ENCODE results near the gene LCNL1. TPM values are rescaled to one million over a fixed set of nuclear protein-coding genes. Genes with fewer than 3 reads are reported as not detected.

The LCNL1 gene
- total RNA-seq, 1 donor from 2014 or later, result not detected

DNA sequence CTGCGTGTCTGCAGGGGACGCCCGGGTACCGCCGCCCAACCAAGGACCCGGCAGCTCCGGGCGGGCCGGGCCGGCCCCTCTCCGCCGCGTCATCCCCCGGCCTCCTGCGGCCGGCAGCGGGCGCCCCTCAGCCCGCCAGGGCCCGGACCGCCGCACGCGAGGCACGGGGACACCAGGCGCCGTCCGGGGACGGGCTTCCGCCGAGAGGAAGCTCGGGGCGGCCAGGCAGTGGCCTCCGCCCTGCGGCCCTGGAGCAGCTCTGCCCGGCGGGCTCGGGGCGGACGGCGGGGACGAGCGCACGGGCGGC is 38.6 kb upstream of the LCNL1 start:
- peak overlapping the region; percentile 91 for H3K4me3 ChIP-seq (ENCODE audit: low read depth, low read length)
- TF ChIP-seq, protein P1, sequence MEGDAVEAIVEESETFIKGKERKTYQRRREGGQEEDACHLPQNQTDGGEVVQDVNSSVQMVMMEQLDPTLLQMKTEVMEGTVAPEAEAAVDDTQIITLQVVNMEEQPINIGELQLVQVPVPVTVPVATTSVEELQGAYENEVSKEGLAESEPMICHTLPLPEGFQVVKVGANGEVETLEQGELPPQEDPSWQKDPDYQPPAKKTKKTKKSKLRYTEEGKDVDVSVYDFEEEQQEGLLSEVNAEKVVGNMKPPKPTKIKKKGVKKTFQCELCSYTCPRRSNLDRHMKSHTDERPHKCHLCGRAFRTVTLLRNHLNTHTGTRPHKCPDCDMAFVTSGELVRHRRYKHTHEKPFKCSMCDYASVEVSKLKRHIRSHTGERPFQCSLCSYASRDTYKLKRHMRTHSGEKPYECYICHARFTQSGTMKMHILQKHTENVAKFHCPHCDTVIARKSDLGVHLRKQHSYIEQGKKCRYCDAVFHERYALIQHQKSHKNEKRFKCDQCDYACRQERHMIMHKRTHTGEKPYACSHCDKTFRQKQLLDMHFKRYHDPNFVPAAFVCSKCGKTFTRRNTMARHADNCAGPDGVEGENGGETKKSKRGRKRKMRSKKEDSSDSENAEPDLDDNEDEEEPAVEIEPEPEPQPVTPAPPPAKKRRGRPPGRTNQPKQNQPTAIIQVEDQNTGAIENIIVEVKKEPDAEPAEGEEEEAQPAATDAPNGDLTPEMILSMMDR (conservative IDR thresholded peaks at IDR 0.05; ENCODE audit: low read depth, low read length), result no peak
- DNase-seq (ENCODE audit: low read depth), result no peak

DNA sequence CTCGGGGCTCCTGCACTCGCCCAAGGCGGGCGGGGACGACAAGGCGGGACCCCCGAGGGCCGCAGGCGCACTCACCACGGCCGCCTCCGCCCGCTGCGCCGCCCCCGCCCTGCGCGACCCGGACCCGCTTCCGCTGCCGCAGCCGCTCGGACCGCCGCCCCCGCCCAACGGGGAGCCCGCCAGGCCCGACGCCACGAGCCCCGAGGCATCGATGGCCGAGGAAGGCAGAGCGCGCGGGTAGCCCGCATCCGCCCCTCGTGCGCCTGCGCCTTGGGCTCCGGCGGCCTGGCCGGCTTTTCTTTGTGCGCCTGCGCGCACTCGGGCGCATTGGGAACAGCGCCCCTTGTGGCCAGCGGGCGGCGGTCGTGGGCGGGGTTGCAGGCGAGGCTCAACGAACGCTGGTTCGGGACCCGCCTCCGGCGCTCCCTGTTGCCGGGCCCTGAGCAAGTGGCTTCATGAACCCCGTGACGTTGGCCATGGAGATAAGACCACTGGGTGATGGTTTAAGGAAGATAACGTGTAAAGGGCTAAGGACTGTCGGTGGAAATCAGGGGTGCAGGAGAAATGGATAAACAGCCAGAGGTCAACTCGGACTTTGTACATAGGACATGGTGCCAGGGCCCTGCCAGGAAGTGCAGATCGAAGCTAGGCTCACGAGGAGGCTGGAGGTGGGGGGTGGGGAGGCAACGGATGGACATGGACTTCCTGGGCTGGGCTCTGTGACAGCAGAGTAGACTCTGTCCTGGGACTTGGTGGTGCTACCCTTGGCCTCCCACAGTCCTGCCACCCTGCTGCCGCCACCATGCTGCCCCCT is 38.1 kb upstream of the LCNL1 start, which contains the start of the genes C8G and FBXW5:
Gene C8G (plus strand): TSS at position 725 of the 814 bp plus-strand sequence. CDS start 78 bp downstream, at position 803.
Gene FBXW5 (minus strand): TSS at position 220 of the 814 bp plus-strand sequence. CDS start 655 bp downstream, outside the sequence.
- TF ChIP-seq, protein P1 (conservative IDR thresholded peaks at IDR 0.05; ENCODE audit: low read depth, low read length), result peak; percentile 82
- H3K4me3 ChIP-seq (ENCODE audit: low read depth, low read length), result peak within 1 kb of the TSS; percentile 91
- DNase-seq (ENCODE audit: low read depth), result no peak

DNA sequence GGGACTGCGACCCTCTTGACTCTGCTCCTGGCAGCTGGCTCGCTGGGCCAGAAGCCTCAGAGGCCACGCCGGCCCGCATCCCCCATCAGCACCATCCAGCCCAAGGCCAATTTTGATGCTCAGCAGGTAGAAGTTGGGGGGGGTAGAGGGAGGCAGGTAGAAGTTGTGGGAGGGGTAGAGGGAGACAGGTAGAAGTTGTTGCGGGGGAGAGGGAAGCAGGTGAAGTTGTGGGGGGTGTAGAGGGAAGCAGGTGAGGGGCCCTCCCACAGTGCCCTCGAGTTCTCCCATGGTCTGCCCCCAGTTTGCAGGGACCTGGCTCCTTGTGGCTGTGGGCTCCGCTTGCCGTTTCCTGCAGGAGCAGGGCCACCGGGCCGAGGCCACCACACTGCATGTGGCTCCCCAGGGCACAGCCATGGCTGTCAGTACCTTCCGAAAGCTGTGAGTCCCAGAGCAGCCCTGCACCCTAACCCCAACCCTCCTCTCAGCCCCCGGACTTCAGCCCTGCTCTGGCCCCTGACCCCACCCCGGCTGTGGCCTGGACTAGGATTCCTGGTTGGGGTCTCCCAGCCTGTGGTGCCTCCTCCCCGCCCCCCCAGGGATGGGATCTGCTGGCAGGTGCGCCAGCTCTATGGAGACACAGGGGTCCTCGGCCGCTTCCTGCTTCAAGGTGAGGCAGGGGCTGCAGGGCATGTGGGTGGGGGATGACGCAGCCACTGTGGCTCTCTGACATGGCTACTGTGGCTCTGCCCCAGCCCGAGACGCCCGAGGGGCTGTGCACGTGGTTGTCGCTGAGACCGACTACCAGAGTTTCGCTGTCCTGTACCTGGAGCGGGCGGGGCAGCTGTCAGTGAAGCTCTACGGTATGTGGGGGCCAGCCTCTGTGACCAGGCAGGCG is 37.2 kb upstream of the LCNL1 start:
- DNase-seq (ENCODE audit: low read depth), result no peak
- TF ChIP-seq, protein P1 (conservative IDR thresholded peaks at IDR 0.05; ENCODE audit: low read depth, low read length), result no peak
- H3K4me3 ChIP-seq (ENCODE audit: low read depth, low read length), result no peak overlapping the region

DNA sequence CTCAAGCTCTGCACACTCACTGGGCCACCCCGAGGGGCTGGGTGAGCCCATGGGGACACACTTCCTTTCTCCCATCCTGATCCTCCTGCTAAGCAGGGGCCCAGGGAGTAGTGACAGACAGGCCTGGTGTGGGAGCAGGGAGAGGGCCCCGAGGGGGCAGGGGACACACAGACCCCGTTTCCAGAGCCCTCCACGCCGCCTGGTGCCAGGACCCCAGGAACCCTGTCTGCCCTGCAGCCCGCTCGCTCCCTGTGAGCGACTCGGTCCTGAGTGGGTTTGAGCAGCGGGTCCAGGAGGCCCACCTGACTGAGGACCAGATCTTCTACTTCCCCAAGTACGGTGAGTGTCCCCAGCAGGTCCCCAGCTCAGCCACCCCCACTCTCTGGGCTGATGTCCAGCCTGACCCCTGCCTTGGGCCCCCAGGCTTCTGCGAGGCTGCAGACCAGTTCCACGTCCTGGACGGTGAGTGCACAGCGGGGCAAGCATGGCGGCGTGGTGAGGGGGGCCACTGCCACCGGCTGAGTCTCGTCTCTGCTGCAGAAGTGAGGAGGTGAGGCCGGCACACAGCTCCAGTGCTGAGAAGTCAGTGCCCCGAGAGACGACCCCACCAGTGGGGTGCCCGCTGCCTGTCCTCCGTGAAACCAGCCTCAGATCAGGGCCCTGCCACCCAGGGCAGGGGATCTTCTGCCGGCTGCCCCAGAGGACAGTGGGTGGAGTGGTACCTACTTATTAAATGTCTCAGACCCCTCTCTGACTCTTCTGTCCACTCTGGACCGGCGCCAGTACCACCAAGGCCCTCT is 36.4 kb upstream of the LCNL1 start:
- TF ChIP-seq, protein P1 (conservative IDR thresholded peaks at IDR 0.05; ENCODE audit: low read depth, low read length), result no peak
- DNase-seq (ENCODE audit: low read depth), result no peak
- H3K4me3 ChIP-seq (ENCODE audit: low read depth, low read length), result no peak overlapping the region

DNA sequence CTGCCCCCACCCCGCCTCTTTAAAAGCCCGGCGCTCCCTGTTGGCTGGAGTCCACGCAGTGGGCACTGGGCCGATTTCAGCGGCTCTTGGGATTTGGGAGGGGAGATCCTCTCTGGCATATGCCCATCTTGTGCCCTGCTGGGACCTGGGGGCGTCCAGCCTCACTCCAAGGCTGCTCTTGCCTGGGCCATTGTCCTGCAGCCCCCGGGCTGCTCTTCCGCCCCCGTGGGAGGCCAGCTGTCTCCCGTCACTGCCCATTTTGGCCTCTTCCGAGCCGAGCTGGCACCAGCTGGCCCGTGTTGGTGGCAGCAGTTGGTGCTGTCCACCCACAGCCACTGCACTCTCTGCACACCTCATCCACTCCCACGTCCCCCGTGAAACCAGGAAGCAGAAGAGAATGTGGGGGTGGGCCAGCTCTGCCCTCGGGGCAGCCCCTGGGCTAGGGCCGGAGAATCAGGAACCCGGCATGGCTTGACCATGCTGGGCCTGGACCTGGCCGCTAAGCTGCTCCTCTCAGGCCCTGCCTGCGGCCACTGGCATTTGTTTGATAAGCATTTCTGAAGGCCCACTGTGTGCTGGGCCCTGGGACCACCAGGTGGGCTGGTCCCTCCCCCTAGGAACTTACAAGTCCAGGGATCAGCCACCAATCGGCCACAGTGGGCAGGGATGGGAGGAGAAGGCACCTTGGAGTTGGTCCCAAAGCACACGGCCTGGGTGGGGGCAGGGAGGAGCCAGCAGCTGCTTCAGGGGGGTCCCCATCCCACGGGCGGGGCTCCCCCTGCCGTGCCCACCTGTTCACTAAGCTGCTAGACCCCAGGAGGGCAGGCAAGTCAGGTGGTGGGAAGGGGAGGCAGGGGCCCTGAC is 35.5 kb upstream of the LCNL1 start:
- TF ChIP-seq, protein P1 (conservative IDR thresholded peaks at IDR 0.05; ENCODE audit: low read depth, low read length), result no peak
- H3K4me3 ChIP-seq (ENCODE audit: low read depth, low read length), result no peak overlapping the region
- no peak for DNase-seq (ENCODE audit: low read depth)

All from epithelial cell of proximal tubule (primary cell).